Measurements from ENCODE around the gene TMEM94.

GRCh38 chr17:75433218-75433783 lies 23.1 kb upstream of the TMEM94 start:
- TF ChIP-seq CTCF (IDR thresholded peaks at IDR 0.05 in 4 of 5, conservative IDR thresholded peaks at IDR 0.05 in 1 of 5) = no peak
- TF ChIP-seq POLR2A (IDR thresholded peaks at IDR 0.05) = no peak
